Astrocyte of the spinal cord (primary cell): ENCODE results near the gene ANKAR.
A peak's percentile ranks its signal among the peaks of the same experiment; 100 is the strongest.
"Not testable (repeated sequence)": the region's sequence is repeated elsewhere in the genome, so short reads cannot be mapped to it uniquely, and the experiment has no call there.

Experiments used
- DNase-seq: peaks from one replicate; pipeline ENCODE4 v3.0.0; 2011; ENCODE audit warnings: low read depth, low spot score
- H3K4me3 ChIP-seq: 2 replicates; pipeline ENCODE4 v1.5.1; 2011; ENCODE audit warnings: low read depth, mild to moderate bottlenecking, low read length, moderate library complexity
- in situ Hi-C: cut with HindIII; loops from 2 replicates; pipeline ENCODE4 v1.10.0; 2017; ENCODE audit warnings: low sequenced_read_pairs
- TF ChIP-seq, protein P1 (sequence below): IDR thresholded peaks from 2 replicates; pipeline ENCODE4 v1.5.1; 2012; ENCODE audit warnings: low read depth, mild to moderate bottlenecking, low read length, inconsistent platforms

The ANKAR gene

GRCh38 chr2:189684811-189685210 lies 10.3 kb downstream of the ANKAR start:
- TF ChIP-seq, protein P1, sequence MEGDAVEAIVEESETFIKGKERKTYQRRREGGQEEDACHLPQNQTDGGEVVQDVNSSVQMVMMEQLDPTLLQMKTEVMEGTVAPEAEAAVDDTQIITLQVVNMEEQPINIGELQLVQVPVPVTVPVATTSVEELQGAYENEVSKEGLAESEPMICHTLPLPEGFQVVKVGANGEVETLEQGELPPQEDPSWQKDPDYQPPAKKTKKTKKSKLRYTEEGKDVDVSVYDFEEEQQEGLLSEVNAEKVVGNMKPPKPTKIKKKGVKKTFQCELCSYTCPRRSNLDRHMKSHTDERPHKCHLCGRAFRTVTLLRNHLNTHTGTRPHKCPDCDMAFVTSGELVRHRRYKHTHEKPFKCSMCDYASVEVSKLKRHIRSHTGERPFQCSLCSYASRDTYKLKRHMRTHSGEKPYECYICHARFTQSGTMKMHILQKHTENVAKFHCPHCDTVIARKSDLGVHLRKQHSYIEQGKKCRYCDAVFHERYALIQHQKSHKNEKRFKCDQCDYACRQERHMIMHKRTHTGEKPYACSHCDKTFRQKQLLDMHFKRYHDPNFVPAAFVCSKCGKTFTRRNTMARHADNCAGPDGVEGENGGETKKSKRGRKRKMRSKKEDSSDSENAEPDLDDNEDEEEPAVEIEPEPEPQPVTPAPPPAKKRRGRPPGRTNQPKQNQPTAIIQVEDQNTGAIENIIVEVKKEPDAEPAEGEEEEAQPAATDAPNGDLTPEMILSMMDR: no peak
- no peak for DNase-seq
- no peak overlapping the region for H3K4me3 ChIP-seq
- in situ Hi-C loops: no loop called here

DNA sequence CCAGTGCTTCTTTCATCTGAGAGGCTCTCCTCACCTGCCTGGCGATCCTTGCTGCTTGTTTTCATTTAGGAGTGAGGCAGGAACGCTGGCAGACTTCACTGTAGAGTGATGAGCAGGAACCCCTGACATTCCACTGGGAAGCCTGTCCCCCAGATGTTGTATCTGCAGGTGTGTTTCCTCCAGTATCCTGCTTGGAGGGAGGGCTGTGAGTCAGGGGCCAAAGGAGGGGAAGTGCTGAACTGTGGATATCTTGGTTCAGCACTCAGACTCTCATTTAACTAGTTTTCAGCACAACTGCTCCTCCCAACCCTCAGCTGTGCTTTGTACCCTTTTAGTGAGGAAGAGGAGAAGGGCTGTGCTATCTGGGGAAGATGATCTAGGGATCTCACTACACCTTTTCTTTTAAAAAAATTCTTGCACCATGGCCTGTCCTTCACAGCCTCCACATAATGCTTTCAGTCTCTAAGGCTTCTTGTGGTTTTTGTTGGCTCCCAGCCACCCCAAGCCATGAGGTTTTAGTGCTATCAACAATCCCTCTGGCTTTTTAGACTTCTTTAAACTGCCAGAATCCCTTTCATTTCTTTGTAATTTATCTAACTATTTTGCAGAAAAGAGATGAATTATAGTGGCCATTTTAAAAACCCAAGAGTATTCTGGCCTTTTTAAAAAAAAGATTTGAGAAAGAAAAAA lies 11.2 kb downstream of the ANKAR start:
- H3K4me3 ChIP-seq: no peak overlapping the region
- peak; percentile 69 for DNase-seq
- TF ChIP-seq, protein P1: no peak
- in situ Hi-C loops: no loop called here

DNA sequence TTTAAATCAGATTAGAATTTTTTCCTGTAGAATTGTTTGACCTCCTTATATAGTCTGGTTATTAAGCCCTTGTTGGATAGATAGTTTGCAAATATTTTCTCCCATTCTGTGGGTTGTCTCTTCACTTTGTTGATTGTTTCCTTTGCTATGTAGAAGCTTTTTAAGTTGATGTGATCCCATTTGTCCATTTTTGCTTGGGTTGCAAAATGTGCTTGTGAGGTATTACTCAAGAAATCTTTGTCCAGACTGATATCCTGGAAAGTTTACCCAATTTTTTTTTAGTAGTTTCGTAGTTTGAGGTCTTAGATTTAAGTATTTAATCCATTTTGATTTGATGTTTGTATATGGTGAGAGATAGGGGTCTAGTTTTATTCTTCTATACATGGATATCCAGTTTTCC lies 13.3 kb downstream of the ANKAR start:
- H3K4me3 ChIP-seq, in situ Hi-C loops, DNase-seq: not testable (repeated sequence)

DNA sequence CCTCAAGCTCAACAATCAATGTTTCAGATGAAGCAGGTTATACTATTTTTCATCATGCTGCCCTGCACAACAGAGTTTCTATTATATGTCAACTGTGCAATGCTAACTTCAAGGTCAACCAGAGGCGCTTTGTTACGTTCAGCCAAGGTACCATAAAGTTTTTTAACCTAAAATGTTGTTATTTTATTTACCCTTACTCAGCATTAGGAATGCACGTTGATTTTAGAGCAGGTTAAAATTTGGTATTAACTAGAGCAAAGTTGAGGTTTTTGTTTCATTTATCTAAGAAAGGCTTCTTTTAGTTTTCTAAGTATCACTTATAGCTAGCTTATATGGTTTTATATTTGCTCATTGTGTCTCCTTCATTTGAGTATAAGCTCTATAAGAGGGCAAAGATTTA lies 21.8 kb downstream of the ANKAR start:
- DNase-seq: no peak
- no peak overlapping the region for H3K4me3 ChIP-seq
- TF ChIP-seq, protein P1: no peak
- in situ Hi-C loops: no loop called here

- peak; percentile 75 for DNase-seq
- TF ChIP-seq, protein P1: peak; percentile 55
- in situ Hi-C loops: no loop called here
- no peak overlapping the region for H3K4me3 ChIP-seq
Observed at GRCh38 chr2:189698020-189698887, 23.8 kb downstream of the ANKAR start.

GRCh38 chr2:189700681-189701080 lies 26.2 kb downstream of the ANKAR start:
- no peak for DNase-seq
- in situ Hi-C loops: no loop called here
- TF ChIP-seq, protein P1: no peak
- H3K4me3 ChIP-seq: no peak overlapping the region

GRCh38 chr2:189702071-189702470 lies 27.6 kb downstream of the ANKAR start:
- peak; percentile 12 for DNase-seq
- TF ChIP-seq, protein P1: peak; percentile 27

More at GRCh38 chr2:189702071-189702470, 27.6 kb downstream of the ANKAR start:
- H3K4me3 ChIP-seq: no peak overlapping the region
- in situ Hi-C loops: no loop called here
